Astrocyte of the cerebellum (primary cell): ENCODE measurements around the gene RHPN2.

Experiments used
- DNase-seq: peaks from one replicate; pipeline ENCODE4 v3.0.0-alpha.2; 2011; ENCODE audit warnings: low read depth
- H3K4me3 ChIP-seq: 2 replicates; pipeline ENCODE4 v1.5.1; 2011; ENCODE audit warnings: mild to moderate bottlenecking, low read depth, low read length, moderate library complexity
- in situ Hi-C: cut with HindIII; loops from 2 replicates; pipeline ENCODE4 v1.10.0; 2017; ENCODE audit warnings: low sequenced_read_pairs
- TF ChIP-seq, protein P1 (sequence below): IDR thresholded peaks from 2 replicates; pipeline ENCODE4 v1.5.1; 2012; ENCODE audit warnings: low read length, low read depth, moderate library complexity, mild to moderate bottlenecking; ENCODE audit errors: missing control alignments

RHPN2 gene

GRCh38 chr19:32933571-32933970 is 131.1 kb downstream of the RHPN2 start:
- H3K4me3 ChIP-seq, result no peak overlapping the region
- no peak for DNase-seq
- TF ChIP-seq, protein P1, sequence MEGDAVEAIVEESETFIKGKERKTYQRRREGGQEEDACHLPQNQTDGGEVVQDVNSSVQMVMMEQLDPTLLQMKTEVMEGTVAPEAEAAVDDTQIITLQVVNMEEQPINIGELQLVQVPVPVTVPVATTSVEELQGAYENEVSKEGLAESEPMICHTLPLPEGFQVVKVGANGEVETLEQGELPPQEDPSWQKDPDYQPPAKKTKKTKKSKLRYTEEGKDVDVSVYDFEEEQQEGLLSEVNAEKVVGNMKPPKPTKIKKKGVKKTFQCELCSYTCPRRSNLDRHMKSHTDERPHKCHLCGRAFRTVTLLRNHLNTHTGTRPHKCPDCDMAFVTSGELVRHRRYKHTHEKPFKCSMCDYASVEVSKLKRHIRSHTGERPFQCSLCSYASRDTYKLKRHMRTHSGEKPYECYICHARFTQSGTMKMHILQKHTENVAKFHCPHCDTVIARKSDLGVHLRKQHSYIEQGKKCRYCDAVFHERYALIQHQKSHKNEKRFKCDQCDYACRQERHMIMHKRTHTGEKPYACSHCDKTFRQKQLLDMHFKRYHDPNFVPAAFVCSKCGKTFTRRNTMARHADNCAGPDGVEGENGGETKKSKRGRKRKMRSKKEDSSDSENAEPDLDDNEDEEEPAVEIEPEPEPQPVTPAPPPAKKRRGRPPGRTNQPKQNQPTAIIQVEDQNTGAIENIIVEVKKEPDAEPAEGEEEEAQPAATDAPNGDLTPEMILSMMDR, result no peak
- in situ Hi-C loops, result no loop called here

DNA sequence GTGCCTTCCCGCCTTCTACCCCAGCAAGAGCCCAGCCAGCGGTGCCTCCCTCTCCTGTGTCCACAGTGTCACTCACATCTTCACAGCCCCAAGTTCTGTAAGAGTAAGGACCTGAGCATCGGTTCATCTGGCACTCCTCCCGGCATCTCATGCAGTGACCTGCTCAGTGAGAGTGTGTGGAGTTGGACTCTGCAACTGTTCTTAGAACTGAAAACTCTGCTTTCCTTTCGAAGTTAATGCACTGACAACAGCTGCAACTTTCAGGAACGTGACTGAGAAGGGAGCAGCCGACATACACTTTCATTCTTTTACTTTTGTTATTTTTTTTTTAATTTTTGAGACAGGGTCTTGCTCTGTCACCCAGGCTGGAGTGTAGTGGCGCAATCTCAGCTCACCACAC is 134.1 kb downstream of the RHPN2 start:
- TF ChIP-seq, protein P1, result no peak
- in situ Hi-C loops, result no loop called here
- H3K4me3 ChIP-seq, result no peak overlapping the region
- no peak for DNase-seq

DNA sequence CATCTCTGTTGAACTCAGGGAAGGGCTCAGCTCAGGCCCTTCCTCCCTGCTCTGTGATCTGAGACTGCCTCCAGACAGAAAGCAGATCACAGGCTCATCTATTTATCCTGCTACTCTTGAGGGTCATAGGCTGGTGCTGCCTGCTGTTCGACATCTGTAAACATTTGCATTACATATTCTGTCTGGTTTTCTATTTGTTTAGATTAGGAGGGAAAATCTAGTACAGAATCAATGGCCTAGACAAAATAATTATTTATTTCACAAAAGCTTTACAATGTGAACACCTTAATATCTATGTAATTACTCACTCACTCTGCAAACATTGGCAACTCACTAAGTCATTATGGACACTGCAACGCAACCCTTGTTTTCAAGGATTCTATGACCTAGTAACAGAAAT is 135.9 kb downstream of the RHPN2 start:
- TF ChIP-seq, protein P1, result no peak
- in situ Hi-C loops, result no loop called here
- no peak for DNase-seq
- H3K4me3 ChIP-seq, result no peak overlapping the region
